ENCODE data around the gene AATK.

Gene AATK

GRCh38 chr17:81208651-81209050 lies 42.6 kb upstream of the AATK start:
- DNase-seq, result no peak
- H3K27ac Mint-ChIP-seq, result no peak overlapping the region
- peaks cover 4% of the 10 kb centered on the region for H3K36me3 Mint-ChIP-seq (ENCODE audit: low read depth)
- H3K4me1 Mint-ChIP-seq, result peaks cover 5% of the 10 kb centered on the region
- TF ChIP-seq CTCF (IDR thresholded peaks at IDR 0.05), result no peak
- no peaks in the 10 kb centered on the region for H3K9me3 Mint-ChIP-seq
- H3K4me3 Mint-ChIP-seq, result no peak overlapping the region
- no peaks in the 10 kb centered on the region for H3K27me3 Mint-ChIP-seq (ENCODE audit: low read depth, poor library complexity)

GRCh38 chr17:81207610-81208581 lies 41.9 kb upstream of the AATK start:
- H3K27me3 Mint-ChIP-seq (ENCODE audit: low read depth, poor library complexity), result no peaks in the 10 kb centered on the region
- H3K9me3 Mint-ChIP-seq, result no peaks in the 10 kb centered on the region
- H3K4me3 Mint-ChIP-seq, result no peak overlapping the region
- TF ChIP-seq CTCF (IDR thresholded peaks at IDR 0.05), result no peak
- no peak for DNase-seq
- peaks cover 5% of the 10 kb centered on the region for H3K4me1 Mint-ChIP-seq
- peaks cover 3% of the 10 kb centered on the region for H3K36me3 Mint-ChIP-seq (ENCODE audit: low read depth)
- no peak overlapping the region for H3K27ac Mint-ChIP-seq

GRCh38 chr17:81206657-81207056 lies 40.6 kb upstream of the AATK start:
- DNase-seq, result no peak
- H3K4me3 Mint-ChIP-seq, result no peak overlapping the region
- no peak for TF ChIP-seq CTCF (IDR thresholded peaks at IDR 0.05)
- H3K27ac Mint-ChIP-seq, result no peak overlapping the region
- H3K4me1 Mint-ChIP-seq, result peaks cover 5% of the 10 kb centered on the region
- H3K9me3 Mint-ChIP-seq, result no peaks in the 10 kb centered on the region
- H3K27me3 Mint-ChIP-seq (ENCODE audit: low read depth, poor library complexity), result no peaks in the 10 kb centered on the region
- peaks cover 8% of the 10 kb centered on the region for H3K36me3 Mint-ChIP-seq (ENCODE audit: low read depth)

GRCh38 chr17:81206166-81206565 lies 40.1 kb upstream of the AATK start:
- Mint-ChIP-seq H3K4me1 (peaks cover 4% of the 10 kb centered on the region), H3K27me3 (ENCODE audit: low read depth, poor library complexity) (no peaks in the 10 kb centered on the region), H3K36me3 (ENCODE audit: low read depth) (peaks cover 11% of the 10 kb centered on the region), H3K27ac (no peak overlapping the region), H3K4me3 (no peak overlapping the region), H3K9me3 (no peaks in the 10 kb centered on the region)
- TF ChIP-seq CTCF (IDR thresholded peaks at IDR 0.05), result no peak
- no peak for DNase-seq

GRCh38 chr17:81204578-81204977 lies 38.6 kb upstream of the AATK start:
- TF ChIP-seq CTCF (IDR thresholded peaks at IDR 0.05), result no peak
- Mint-ChIP-seq H3K27me3 (ENCODE audit: low read depth, poor library complexity) (no peaks in the 10 kb centered on the region), H3K4me3 (no peak overlapping the region), H3K36me3 (ENCODE audit: low read depth) (peaks cover 11% of the 10 kb centered on the region), H3K4me1 (no peaks in the 10 kb centered on the region), H3K27ac (no peak overlapping the region), H3K9me3 (no peaks in the 10 kb centered on the region)
- no peak for DNase-seq

- peaks cover 11% of the 10 kb centered on the region for H3K36me3 Mint-ChIP-seq (ENCODE audit: low read depth)
- H3K4me1 Mint-ChIP-seq, result no peaks in the 10 kb centered on the region
- H3K4me3 Mint-ChIP-seq, result no peak overlapping the region
- TF ChIP-seq CTCF (IDR thresholded peaks at IDR 0.05), result no peak
- H3K9me3 Mint-ChIP-seq, result no peaks in the 10 kb centered on the region
- H3K27ac Mint-ChIP-seq, result no peak overlapping the region
- DNase-seq, result no peak
- no peaks in the 10 kb centered on the region for H3K27me3 Mint-ChIP-seq (ENCODE audit: low read depth, poor library complexity)
Measured at GRCh38 chr17:81203136-81203535, 37.1 kb upstream of the AATK start.
